Chondrocyte (in vitro differentiated cells): Measurements from ENCODE around the gene LCN6. TPM values are rescaled to one million over a fixed set of nuclear protein-coding genes. Genes with fewer than 3 reads are reported as not detected.
A peak's percentile ranks its signal among the peaks of the same experiment; 100 is the strongest.
"Not testable (repeated sequence)": the region's sequence is repeated elsewhere in the genome, so short reads cannot be mapped to it uniquely, and the experiment has no call there.

ENCODE experiments used
- DNase-seq: peaks from one replicate; pipeline ENCODE4 v3.0.0; 2021; ENCODE audit warnings: mixed read lengths, low spot score
- H3K27ac Mint-ChIP-seq: one replicate; pipeline ENCODE4 v1.8.0; 2021; ENCODE audit warnings: mild to moderate bottlenecking, moderate library complexity, mixed read lengths; ENCODE audit not compliant: unreplicated experiment
- H3K27me3 Mint-ChIP-seq: 2 replicates; pipeline ENCODE4 v1.8.0; 2021; ENCODE audit warnings: low read depth, mixed read lengths
- H3K36me3 Mint-ChIP-seq: 2 replicates; pipeline ENCODE4 v1.8.0; 2021; ENCODE audit warnings: low read depth, mixed read lengths
- H3K4me1 Mint-ChIP-seq: 2 replicates; pipeline ENCODE4 v1.8.0; 2021; ENCODE audit warnings: low read depth, mild to moderate bottlenecking, mixed read lengths
- H3K4me3 Mint-ChIP-seq: one replicate; pipeline ENCODE4 v1.8.0; 2021; ENCODE audit warnings: mild to moderate bottlenecking, moderate library complexity, mixed read lengths; ENCODE audit not compliant: unreplicated experiment
- H3K9me3 Mint-ChIP-seq: 2 replicates; pipeline ENCODE4 v1.8.0; 2021; ENCODE audit warnings: low read depth, mixed read lengths
- CTCF ChIP-seq: fragments of 200-600 bp; sonication (generic); IDR thresholded peaks from 2 replicates; pipeline ENCODE4 v1.5.0; 2021; ENCODE audit warnings: antibody characterized with exemption, mild to moderate bottlenecking, moderate library complexity
- total RNA-seq: library from RNA; stranded (reverse); gene quantifications from 3 replicates; pipeline ENCODE4 v1.2.1, GENCODE V29; 2021

The LCN6 gene
- total RNA-seq, 1 donor from 2014 or later, result not detected

DNA sequence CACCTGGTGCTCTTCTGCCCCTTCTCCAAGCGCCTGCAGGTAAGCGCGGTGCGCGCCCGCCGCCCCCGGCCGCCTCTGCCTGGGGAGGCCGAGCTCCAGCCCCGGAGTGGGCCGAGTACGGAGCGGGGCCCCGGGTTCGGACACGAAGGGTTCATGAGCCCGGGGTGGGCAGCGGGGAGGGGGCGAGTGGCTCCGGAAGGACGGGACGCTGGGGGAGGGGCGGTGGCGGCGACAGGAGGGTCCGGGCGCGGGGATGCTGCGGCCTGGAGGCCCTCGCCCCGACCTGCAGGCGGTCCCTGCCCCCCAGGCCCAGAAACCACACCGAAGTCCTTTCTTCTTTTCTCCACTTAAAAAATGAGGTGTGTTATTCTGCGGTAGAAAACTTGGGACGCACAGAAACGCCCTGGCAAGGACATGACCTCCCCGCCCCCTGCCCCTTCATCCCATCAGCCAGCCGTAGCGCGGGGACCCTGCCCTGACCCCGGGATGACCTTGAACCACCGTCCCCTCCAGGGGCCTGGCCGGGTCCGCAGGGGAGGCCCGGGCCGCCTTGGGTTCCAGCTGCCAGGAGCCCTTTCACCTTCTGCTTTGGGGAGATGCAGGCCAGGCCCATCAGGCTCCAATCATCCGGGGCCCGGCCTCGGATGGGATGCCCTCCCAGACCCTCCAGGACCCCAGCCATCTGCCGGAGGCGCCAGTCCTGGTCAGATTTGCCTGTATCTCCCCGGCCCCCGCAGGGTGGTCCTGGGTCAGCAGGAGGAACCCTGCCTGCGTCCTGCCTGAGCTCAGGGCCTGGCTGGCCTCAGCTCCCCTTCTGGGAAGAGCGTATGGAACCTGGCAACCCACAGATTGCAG, 35.4 kb downstream of the LCN6 start:
- no peaks in the 10 kb centered on the region for H3K36me3 Mint-ChIP-seq
- no peaks in the 10 kb centered on the region for H3K27me3 Mint-ChIP-seq
- peak overlapping the region; percentile 56 for H3K4me3 Mint-ChIP-seq
- no peak for TF ChIP-seq CTCF
- no peak for DNase-seq
- no peaks in the 10 kb centered on the region for H3K9me3 Mint-ChIP-seq
- H3K4me1 Mint-ChIP-seq, result peaks cover 11% of the 10 kb centered on the region
- no peak overlapping the region for H3K27ac Mint-ChIP-seq

- Mint-ChIP-seq H3K36me3 (no peaks in the 10 kb centered on the region), H3K27ac (peak within 1 kb of the TSS; percentile 8), H3K9me3 (no peaks in the 10 kb centered on the region), H3K4me1 (peaks cover 11% of the 10 kb centered on the region), H3K27me3 (no peaks in the 10 kb centered on the region), H3K4me3 (peak within 1 kb of the TSS; percentile 59)
- DNase-seq, result no peak
- TF ChIP-seq CTCF, result peak; percentile 15
Measured at GRCh38 chr9:136711751-136712689, 36.3 kb downstream of the LCN6 start, which contains the start of gene DIPK1B. TSS of gene DIPK1B (plus strand) at chr9:136712572. CDS start at chr9:136712666, 94 bp downstream.

DNA sequence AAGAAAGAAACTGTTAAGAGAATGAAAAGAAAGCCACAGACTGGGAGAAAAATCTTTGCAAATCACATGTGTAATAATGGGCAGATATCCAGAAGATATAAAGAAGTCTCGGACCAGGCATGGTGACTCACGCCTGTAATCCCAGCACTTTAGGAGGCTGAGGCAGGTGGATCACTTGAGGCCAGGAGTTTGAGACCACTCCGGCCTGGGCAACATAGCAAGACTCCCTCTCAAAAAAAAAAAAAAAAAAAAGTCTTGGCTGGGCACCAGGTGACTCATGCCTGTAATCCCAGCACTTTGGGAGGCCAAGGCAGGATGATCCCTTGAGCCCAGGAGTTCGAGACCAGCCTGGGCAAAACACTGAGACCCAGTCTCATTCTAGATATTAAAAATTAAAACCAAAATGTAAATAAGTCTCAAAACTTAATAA, 37.1 kb downstream of the LCN6 start:
- not testable (repeated sequence) for H3K9me3 Mint-ChIP-seq, H3K36me3 Mint-ChIP-seq, H3K27me3 Mint-ChIP-seq, DNase-seq
- Mint-ChIP-seq H3K4me1 (peaks cover 11% of the 10 kb centered on the region), H3K27ac (peak overlapping the region; percentile 8), H3K4me3 (peak overlapping the region; percentile 59)

- peaks cover 4% of the 10 kb centered on the region for H3K27me3 Mint-ChIP-seq
- peaks cover 11% of the 10 kb centered on the region for H3K4me1 Mint-ChIP-seq
- no peaks in the 10 kb centered on the region for H3K36me3 Mint-ChIP-seq
- TF ChIP-seq CTCF, result no peak
- DNase-seq, result no peak
- H3K27ac Mint-ChIP-seq, result no peak overlapping the region
- H3K9me3 Mint-ChIP-seq, result no peaks in the 10 kb centered on the region
- H3K4me3 Mint-ChIP-seq, result no peak overlapping the region
Measured at GRCh38 chr9:136710543-136710942, 37.8 kb downstream of the LCN6 start.

GRCh38 chr9:136709454-136710109, 38.7 kb downstream of the LCN6 start:
- H3K9me3 Mint-ChIP-seq, result no peaks in the 10 kb centered on the region
- no peak overlapping the region for H3K27ac Mint-ChIP-seq
- no peak for DNase-seq
- no peak for TF ChIP-seq CTCF
- peaks cover 4% of the 10 kb centered on the region for H3K27me3 Mint-ChIP-seq
- no peak overlapping the region for H3K4me3 Mint-ChIP-seq
- H3K36me3 Mint-ChIP-seq, result no peaks in the 10 kb centered on the region
- peaks cover 11% of the 10 kb centered on the region for H3K4me1 Mint-ChIP-seq
